ENCODE data around the gene MRPS27.
"Not testable (repeated sequence)": the region's sequence is repeated elsewhere in the genome, so short reads cannot be mapped to it uniquely, and the experiment has no call there.

Gene MRPS27

GRCh38 chr5:72325566-72326305 lies 5.7 kb upstream of the MRPS27 start:
- no peak for ATAC-seq

DNA sequence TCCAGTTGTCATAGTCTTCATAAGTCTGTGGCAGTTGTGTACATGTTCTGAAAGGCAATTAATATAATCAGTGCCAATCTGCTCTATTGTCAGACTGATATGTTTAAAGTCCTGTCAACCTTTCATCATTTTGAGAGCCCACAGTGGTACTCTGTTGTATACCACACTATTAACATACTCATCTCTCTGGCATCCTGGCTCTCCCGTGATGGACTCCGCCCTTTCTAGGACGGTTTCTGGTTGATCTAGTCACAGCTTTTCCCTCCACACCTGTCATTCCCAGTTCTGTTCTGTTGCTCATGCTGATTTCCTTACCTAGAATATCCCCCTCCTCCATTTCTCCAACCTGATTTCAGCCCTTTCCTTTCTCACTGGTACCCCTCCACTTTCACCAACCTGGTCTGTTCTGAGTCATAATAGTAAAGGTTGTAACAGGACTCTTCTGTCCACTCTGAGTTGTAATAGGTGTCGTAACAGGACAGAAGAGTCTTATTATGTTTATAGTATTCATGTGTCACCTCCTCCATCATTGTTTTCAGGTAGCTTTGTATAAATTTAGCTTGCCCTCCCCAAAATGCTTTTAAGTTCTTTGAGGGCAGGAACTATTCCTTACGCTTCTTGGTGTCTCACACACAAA lies 4.3 kb upstream of the MRPS27 start:
- no peak for ATAC-seq

GRCh38 chr5:72319435-72319975 lies 535 bp downstream of the MRPS27 start:
- not testable (repeated sequence) for ATAC-seq

GRCh38 chr5:72314571-72315172 lies 5.4 kb downstream of the MRPS27 start:
- ATAC-seq: no peak

DNA sequence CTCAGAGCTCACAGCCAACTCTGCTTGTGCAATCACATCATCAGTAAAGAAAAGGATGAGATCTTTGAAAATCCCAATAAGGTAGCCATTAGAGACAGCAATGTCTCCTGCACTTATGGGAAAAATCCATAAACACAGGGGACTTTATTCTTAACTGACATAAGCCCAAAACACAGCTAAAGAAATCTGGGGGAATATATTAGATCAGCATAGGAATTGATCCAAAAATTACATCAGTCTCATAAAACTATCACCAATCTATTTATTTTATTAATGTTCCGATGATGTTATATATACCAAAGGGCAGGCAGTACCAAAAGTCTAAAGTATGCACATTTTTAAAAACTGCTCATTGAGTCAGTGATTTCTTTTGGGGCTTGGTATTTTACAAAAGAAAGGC lies 6.9 kb downstream of the MRPS27 start:
- no peak for ATAC-seq

GRCh38 chr5:72308853-72309191 lies 11.2 kb downstream of the MRPS27 start:
- no peak for ATAC-seq

- peak; percentile 98 for ATAC-seq
Measured at GRCh38 chr5:72307968-72308852, 11.8 kb downstream of the MRPS27 start.

DNA sequence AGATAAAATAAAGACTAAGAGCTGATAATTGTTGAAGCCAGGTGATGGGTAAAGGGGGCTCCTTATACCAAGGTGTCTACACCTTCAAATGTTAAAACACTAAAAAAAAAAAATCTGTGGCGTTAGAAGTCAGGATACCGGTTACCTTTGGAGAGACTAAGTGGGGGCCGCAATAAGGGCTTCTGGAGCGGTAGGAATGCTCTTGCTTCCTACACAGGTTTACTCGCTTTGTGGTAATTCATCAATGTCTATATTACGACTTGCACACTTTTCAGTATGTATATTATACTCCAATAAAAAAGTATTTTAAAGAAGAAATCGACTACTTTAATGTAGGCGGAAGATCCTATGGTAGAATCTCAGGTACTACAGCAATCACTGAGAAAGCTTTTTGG lies 12.5 kb downstream of the MRPS27 start:
- ATAC-seq: no peak

DNA sequence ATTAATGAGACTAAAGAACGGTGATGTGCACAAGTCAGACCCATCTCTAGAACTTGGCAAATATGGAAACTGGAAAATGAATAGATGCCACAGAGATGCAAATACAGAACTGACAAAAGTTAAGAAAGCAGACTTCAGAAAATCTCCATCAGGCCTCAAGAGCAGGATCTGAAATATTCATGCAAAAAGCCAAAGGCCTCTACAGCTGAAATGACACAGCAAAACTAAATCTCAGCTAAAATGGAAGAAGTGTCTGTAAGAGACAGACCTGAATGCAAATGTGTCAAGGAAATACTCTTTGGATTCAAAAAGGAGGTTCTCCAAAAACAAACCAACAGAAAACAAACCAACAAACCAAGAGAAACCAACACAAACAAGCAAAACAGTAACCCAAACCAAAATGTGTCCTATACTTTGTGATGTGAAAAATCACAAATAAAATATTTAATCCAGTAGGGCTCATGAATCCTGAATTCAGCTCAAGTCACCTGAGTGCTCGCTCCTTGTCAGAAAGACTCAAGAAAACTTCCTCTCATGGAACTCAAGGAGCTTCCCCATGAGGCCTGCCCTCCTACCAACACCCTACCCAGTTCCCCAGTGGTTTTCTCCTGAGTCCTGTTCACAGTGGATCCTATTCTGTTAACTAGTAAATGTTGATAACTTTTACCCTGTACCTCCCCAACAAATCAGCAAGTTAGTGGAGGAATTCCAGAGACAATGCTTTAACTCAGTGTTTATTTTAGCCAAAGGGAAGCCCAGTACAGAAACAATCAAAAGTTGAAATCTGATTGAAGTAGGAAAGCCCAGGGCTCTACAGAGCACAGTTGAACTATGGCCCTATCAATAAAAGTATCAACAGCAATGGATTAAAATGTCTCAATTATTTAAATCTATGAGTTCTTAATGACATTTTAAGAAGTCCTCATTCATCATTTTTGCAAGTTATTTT lies 14.6 kb downstream of the MRPS27 start:
- no peak for ATAC-seq

DNA sequence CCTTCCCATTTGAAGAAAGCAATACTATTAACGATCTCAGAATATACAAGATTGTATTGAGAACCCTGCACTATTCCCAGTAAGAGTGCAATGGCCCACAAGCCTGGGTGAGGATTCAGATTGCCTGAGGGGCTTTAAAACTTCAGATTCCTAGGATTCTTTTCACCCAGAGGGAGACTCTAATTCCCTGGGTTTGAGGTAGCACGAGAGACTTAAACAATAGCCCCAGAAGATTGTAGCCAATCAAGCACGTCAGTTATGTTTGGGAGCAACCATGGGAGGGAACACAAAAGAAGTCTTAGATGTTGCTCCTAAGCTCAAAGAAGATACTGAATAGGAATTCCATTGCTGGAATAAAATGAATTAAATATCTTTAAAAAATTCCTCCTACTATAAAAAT lies 17.9 kb downstream of the MRPS27 start:
- no peak for ATAC-seq

DNA sequence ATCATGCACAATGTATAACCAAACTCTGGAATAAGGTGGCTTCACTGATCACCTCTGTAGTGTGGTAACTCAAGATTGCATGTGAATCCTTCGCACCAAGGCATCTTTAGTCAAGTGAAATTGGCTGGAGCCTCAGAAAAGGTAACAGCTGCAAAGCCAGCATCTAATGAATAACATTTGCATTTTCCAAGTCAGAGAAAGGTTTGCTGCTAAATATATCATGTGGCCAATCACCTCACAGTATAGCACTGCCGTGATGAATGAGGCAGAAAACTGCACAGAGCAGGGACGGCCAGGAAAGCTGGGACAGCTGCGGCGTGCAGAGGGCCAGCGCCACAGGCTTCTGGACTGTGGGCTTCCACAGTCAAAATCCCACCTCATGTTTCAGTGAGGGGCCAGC lies 18.5 kb downstream of the MRPS27 start:
- no peak for ATAC-seq

DNA sequence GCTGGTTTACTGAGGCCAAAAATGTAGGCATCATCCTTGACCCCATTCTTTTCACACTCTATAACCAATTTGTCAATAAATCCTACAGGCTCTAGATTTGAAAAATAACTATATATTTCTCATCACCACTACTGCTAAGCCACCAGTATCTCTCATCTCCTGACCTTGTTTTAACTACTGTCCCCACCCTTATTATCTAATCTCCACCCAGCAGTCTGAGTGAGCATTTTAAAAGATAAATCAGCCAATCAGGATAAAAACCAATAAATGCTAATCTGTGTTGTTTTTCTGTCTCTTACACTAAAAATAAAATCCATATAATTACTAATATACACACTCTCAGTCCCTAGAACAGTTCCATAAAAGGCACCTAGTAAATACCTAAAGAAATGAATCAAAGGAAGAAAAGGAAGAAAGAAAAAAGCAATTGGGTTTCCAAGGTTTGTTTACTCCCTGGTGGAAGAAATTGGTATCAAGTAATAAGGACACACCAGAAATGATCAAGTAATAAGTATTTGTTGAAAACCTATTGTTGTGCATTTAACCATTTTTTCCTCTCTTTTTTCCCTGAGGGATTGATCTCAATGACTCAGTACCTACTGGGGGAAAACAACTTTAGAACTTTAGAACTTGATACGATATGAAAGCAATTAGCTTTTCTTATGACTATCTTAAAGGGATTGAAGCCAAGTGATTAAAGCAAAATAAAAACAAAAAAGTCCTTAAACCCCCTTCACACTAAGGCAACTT lies 19.3 kb downstream of the MRPS27 start:
- ATAC-seq: no peak

DNA sequence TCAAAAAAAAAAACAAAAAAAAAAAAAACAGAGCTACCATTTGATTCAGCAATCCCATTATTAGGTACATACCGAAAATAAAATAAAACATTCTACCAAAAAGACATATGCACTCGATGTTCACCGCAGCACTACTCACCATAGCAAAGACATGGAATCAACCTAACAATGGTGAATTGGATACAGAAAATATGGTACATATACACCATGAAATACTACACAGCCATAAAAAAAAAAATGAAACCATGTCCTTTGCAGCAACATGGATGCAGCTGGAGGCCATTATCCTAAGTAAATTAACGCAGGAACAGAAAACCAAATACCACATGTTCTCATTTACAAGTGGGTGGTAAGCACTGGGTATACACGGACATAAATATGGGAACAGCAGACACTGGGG lies 21.3 kb downstream of the MRPS27 start:
- no peak for ATAC-seq

DNA sequence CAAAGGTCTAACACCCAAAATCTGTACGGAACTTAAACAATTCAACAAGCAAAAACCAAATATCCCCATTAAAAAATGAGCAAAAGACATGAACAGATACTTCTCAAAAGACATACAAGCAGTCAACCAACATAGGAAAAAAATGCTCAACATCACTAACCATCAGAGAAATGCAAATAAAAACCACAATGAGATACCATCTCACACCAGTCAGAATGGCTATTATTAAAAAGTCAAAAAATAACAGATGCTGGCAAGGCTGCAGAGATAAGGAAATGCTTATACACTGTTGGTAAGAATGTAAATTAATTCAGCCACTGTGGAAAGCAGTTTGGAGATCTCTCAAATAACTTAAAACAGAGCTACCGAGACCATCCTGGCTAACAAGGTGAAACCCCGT lies 21.9 kb downstream of the MRPS27 start:
- ATAC-seq: peak in 1 of 2 donors; percentile 28

- ATAC-seq: no peak
Measured at GRCh38 chr5:72296256-72296655, 23.8 kb downstream of the MRPS27 start.

- no peak for ATAC-seq
Measured at GRCh38 chr5:72295539-72295938, 24.5 kb downstream of the MRPS27 start.

DNA sequence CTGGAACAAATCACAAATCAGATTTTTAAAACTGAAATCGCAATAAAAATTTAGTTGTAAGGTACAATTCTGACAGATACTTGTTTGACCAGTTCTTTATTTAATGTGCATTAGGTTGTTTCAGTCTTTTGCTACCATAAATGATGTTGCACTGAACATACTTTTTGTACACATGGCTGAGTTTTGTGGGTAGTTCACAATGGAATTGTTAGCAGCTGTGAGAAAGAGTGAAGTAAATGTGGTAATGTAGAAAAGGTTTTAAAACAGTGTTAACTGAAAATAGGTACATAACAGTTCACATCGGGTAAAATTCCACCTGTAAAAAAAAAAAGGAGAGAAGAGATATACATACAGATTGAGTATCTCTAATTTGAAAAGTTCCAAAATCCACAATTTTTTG lies 25.6 kb downstream of the MRPS27 start:
- no peak for ATAC-seq

GRCh38 chr5:72293495-72294055 lies 26.5 kb downstream of the MRPS27 start:
- no peak for ATAC-seq

DNA sequence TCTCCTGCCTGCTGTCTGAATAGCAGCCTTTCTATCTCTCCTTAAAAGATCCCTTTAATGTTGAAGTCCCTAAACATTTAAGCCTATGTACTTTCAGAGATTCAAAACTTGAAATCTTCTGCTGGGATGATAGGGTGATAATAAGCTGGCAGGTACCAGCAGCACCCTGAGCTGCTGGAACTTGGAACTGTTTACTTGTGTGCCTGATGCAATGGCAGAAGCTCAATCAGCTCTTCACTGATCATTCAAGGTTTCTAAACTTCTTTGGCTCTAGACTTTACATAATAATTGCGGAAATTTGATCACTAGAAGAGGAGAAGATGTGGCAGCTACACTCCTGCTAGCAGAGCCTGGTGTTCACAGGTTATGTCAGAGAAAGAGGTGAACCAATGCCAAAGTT lies 27.6 kb downstream of the MRPS27 start:
- no peak for ATAC-seq

DNA sequence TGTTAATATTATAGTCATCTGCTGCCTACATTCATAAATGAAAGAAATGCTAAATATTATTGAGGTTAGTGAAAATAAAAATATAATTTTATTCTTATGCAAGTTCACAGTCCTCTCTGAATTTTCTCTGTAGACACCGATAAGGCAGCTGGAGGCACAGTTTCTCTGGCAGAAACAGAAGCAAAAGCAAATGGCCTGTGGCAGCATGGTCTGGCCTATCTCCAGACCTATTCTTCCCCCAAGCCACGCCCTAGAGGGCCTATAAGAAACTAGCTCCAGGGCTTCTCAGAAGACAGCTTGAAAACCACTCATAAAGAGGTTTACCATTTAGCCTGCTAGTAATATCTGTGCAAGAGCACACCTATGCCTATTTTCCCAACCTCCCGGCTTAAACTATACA lies 28.4 kb downstream of the MRPS27 start:
- ATAC-seq: no peak
